MM.1S (cell line): ENCODE data around the gene ZNF268.

ENCODE experiments used
- DNase-seq: peaks from one replicate; pipeline ENCODE4 v3.0.0-alpha.2; 2015
- H2AFZ ChIP-seq: fragments of 300-600 bp; sonication (generic); 2 replicates; pipeline ENCODE4 v1.6.0; 2016; ENCODE audit warnings: antibody characterized with exemption, low read length
- H3F3A ChIP-seq: fragments of 300-600 bp; sonication (generic); 2 replicates; pipeline ENCODE4 v1.6.1; 2016; ENCODE audit warnings: mild to moderate bottlenecking, antibody characterized with exemption, low read length, moderate library complexity, mixed read lengths; ENCODE audit not compliant: insufficient read depth
- H3K27ac ChIP-seq: fragments of 300-600 bp; sonication (generic); 2 replicates; pipeline ENCODE4 v1.5.1; 2016; ENCODE audit warnings: mild to moderate bottlenecking, low read length
- H3K27me3 ChIP-seq: fragments of 300-600 bp; sonication (generic); replicated peaks from 2 replicates; pipeline ENCODE4 v1.6.0; 2016; ENCODE audit warnings: low read length; ENCODE audit not compliant: insufficient read depth
- H3K36me3 ChIP-seq: fragments of 300-600 bp; sonication (generic); replicated peaks from 2 replicates; pipeline ENCODE4 v1.6.1; 2016; ENCODE audit warnings: mild to moderate bottlenecking, low read length, mixed read lengths; ENCODE audit not compliant: insufficient read depth
- H3K4me1 ChIP-seq: fragments of 300-600 bp; sonication (generic); 2 replicates; pipeline ENCODE4 v1.6.1; 2016; ENCODE audit warnings: low read length, mixed read lengths
- H3K4me2 ChIP-seq: fragments of 300-600 bp; sonication (generic); 2 replicates; pipeline ENCODE4 v1.6.0; 2016; ENCODE audit warnings: low read depth, low read length
- H3K4me3 ChIP-seq: fragments of 300-600 bp; sonication (generic); 2 replicates; pipeline ENCODE4 v1.5.1; 2016; ENCODE audit warnings: low read length, mixed read lengths
- H3K79me2 ChIP-seq: fragments of 300-600 bp; sonication (generic); 2 replicates; pipeline ENCODE4 v1.6.1; 2016; ENCODE audit warnings: mixed run types, low read length, mixed read lengths
- H3K9ac ChIP-seq: fragments of 300-600 bp; sonication (generic); 2 replicates; pipeline ENCODE4 v1.6.1; 2016; ENCODE audit warnings: low read length, mixed read lengths
- H3K9me2 ChIP-seq: fragments of 300-600 bp; sonication (generic); replicated peaks from 2 replicates; pipeline ENCODE4 v1.6.1; 2016; ENCODE audit warnings: mild to moderate bottlenecking, low read length, mixed read lengths; ENCODE audit not compliant: insufficient read depth
- H3K9me3 ChIP-seq: fragments of 300-600 bp; sonication (generic); replicated peaks from 2 replicates; pipeline ENCODE4 v1.6.1; 2016; ENCODE audit warnings: mild to moderate bottlenecking, low read length, mixed read lengths; ENCODE audit not compliant: insufficient read depth
- H4K20me1 ChIP-seq: fragments of 300-600 bp; sonication (generic); 2 replicates; pipeline ENCODE4 v1.6.1; 2016; ENCODE audit warnings: mild to moderate bottlenecking, low read length, moderate library complexity, mixed read lengths; ENCODE audit not compliant: insufficient read depth
- CTCF ChIP-seq: fragments of 300-600 bp; sonication (generic); IDR thresholded peaks from 2 replicates; pipeline ENCODE4 v1.5.1; 2016; ENCODE audit warnings: antibody characterized with exemption, low read length, mixed read lengths
- EZH2 ChIP-seq: fragments of 300-600 bp; sonication (generic); optimal IDR thresholded peaks from 2 replicates; pipeline ENCODE3; 2017; ENCODE audit warnings: low read depth, mild to moderate bottlenecking, antibody characterized with exemption, low read length, mixed read lengths
- EZH2phosphoT487 ChIP-seq: fragments of 300-600 bp; sonication (generic); IDR thresholded peaks from 2 replicates; pipeline ENCODE4 v1.6.1; 2018; ENCODE audit warnings: antibody characterized with exemption, low read length

ZNF268 gene

GRCh38 chr12:133156125-133156690, 25.1 kb upstream of the ZNF268 start:
- Histone ChIP-seq H3K4me3 (no peak overlapping the region), H2AFZ (no peak overlapping the region), H3K9me3 (no peaks in the 10 kb centered on the region), H3K9me2 (no peaks in the 10 kb centered on the region), H3K79me2 (no peaks in the 10 kb centered on the region), H3K9ac (no peak overlapping the region), H3F3A (no peaks in the 10 kb centered on the region), H4K20me1 (no peaks in the 10 kb centered on the region), H3K4me2 (no peak overlapping the region), H3K36me3 (no peaks in the 10 kb centered on the region), H3K27ac (no peak overlapping the region), H3K27me3 (no peaks in the 10 kb centered on the region), H3K4me1 (no peaks in the 10 kb centered on the region)
- no peak for DNase-seq
- TF ChIP-seq EZH2phosphoT487 (no peak), CTCF (no peak), EZH2 (no peak)

GRCh38 chr12:133165776-133166175, 15.5 kb upstream of the ZNF268 start:
- H3K9me3 ChIP-seq = no peaks in the 10 kb centered on the region
- H3K36me3 ChIP-seq = no peaks in the 10 kb centered on the region

GRCh38 chr12:133172491-133172890, 8.8 kb upstream of the ZNF268 start:
- Histone ChIP-seq H3K36me3 (no peaks in the 10 kb centered on the region), H3K9me3 (no peaks in the 10 kb centered on the region)

More at GRCh38 chr12:133165776-133166175, 15.5 kb upstream of the ZNF268 start:
- Histone ChIP-seq H3K9me2 (no peaks in the 10 kb centered on the region), H3K27ac (no peak overlapping the region), H3K27me3 (no peaks in the 10 kb centered on the region), H3K9ac (no peak overlapping the region), H3F3A (no peaks in the 10 kb centered on the region), H3K79me2 (no peaks in the 10 kb centered on the region), H3K4me3 (no peak overlapping the region), H2AFZ (no peak overlapping the region), H3K4me1 (no peaks in the 10 kb centered on the region), H3K4me2 (no peak overlapping the region), H4K20me1 (no peaks in the 10 kb centered on the region)
- no peak for TF ChIP-seq EZH2phosphoT487
- no peak for TF ChIP-seq CTCF
- no peak for TF ChIP-seq EZH2
- DNase-seq = no peak

More at GRCh38 chr12:133172491-133172890, 8.8 kb upstream of the ZNF268 start:
- Histone ChIP-seq H3K27ac (no peak overlapping the region), H3K27me3 (no peaks in the 10 kb centered on the region), H2AFZ (no peak overlapping the region), H4K20me1 (no peaks in the 10 kb centered on the region), H3K79me2 (no peaks in the 10 kb centered on the region), H3K4me1 (no peaks in the 10 kb centered on the region), H3K4me2 (no peak overlapping the region), H3K9me2 (no peaks in the 10 kb centered on the region), H3K9ac (no peak overlapping the region), H3F3A (no peaks in the 10 kb centered on the region), H3K4me3 (no peak overlapping the region)
- no peak for DNase-seq
- TF ChIP-seq EZH2 (no peak), CTCF (no peak), EZH2phosphoT487 (no peak)
